Naive thymus-derived CD8-positive, alpha-beta T cell (primary cell): ENCODE measurements around the gene MRPL19. TPM values are rescaled to one million over a fixed set of nuclear protein-coding genes. Genes with fewer than 3 reads are reported as not detected.
A peak's percentile ranks its signal among the peaks of the same experiment; 100 is the strongest.
"Not testable (repeated sequence)": the region's sequence is repeated elsewhere in the genome, so short reads cannot be mapped to it uniquely, and the experiment has no call there.

Source experiments
- ATAC-seq, 2 donors: fragments of 150-1000 bp; cut with Tn5 transposase in 1 of 2; sonication (Bioruptor Pico), chemical (Tn5 transposase) in 1 of 2; 1 replicate in 1 of 2; 2 replicates in 1 of 2; pipeline ENCODE4 v1.10.0; 2021; ENCODE audit warnings: mild to moderate bottlenecking in 2 of 2, moderate library complexity in 2 of 2
- POLR2A ChIA-PET: fragments of 350-600 bp; sonication (Branson Sonifier 250); formaldehyde crosslinking; loops from one replicate; lab custom pipeline; 2021; ENCODE audit warnings: antibody characterized with exemption; lab: Charles Lee
- DNase-seq, 10 donors: peaks; one replicate each; pipeline versions ENCODE4 v3.0.0 to v3.0.0-alpha.2; 2020 to 2022
- H3K27ac Mint-ChIP-seq, 10 donors: one replicate each; pipeline ENCODE4 v1.8.0; 2020 to 2022; ENCODE audit warnings: mild to moderate bottlenecking in 10 of 10, mixed read lengths in 10 of 10, moderate library complexity in 4 of 10, inconsistent platforms in 1 of 10
- H3K27me3 Mint-ChIP-seq, 5 donors: one replicate each; pipeline ENCODE4 v1.8.0; 2021 to 2022; ENCODE audit warnings: mixed read lengths in 5 of 5
- H3K36me3 Mint-ChIP-seq, 3 donors: one replicate each; pipeline ENCODE4 v1.8.0; 2020 to 2022; ENCODE audit warnings: mixed read lengths in 3 of 3, mild to moderate bottlenecking in 2 of 3, inconsistent platforms in 1 of 3
- H3K4me1 Mint-ChIP-seq, 4 donors: one replicate each; pipeline ENCODE4 v1.8.0; 2021 to 2022; ENCODE audit warnings: mixed read lengths in 4 of 4
- H3K4me3 Mint-ChIP-seq, 10 donors: one replicate each; pipeline ENCODE4 v1.8.0; 2020 to 2022; ENCODE audit warnings: mild to moderate bottlenecking in 10 of 10, mixed read lengths in 10 of 10, moderate library complexity in 6 of 10, inconsistent platforms in 1 of 10
- H3K9me3 Mint-ChIP-seq, 9 donors: one replicate each; pipeline ENCODE4 v1.8.0; 2020 to 2022; ENCODE audit warnings: mixed read lengths in 9 of 9, mild to moderate bottlenecking in 3 of 9, inconsistent platforms in 1 of 9, moderate library complexity in 1 of 9
- polyA plus RNA-seq, 3 donors: library from polyadenylated mRNA; unstranded; fragments of 300-500 nt; fragmentation: Illumina TruSeq; gene quantifications; one replicate each; pipeline ENCODE4 v1.2.3, GENCODE V29; 2021
- total RNA-seq, 8 experiments: library from RNA in 2 of 8; stranded (reverse) in 2 of 8; gene quantifications; one replicate each; pipeline ENCODE4 v1.2.3 and lab custom pipeline; 2021 to 2026

Gene MRPL19
- total and polyA plus RNA-seq, 5 experiments from 2014 or later = 29.8 to 40.8 (median 34.5) TPM

GRCh38 chr2:75683430-75683829, 36.8 kb downstream of the MRPL19 start:
- not testable (repeated sequence) for ATAC-seq, H3K9me3 Mint-ChIP-seq, H3K4me3 Mint-ChIP-seq, H3K27me3 Mint-ChIP-seq, DNase-seq
- POLR2A ChIA-PET = interaction anchor here (0.6 kb wide), 1 partner anchor 31 kb away, joined by 3 read pairs; no protein-coding TSS in a partner anchor
- Mint-ChIP-seq H3K36me3 (peaks cover 3 to 75% (median 30%) of the 10 kb centered on the region in 3 donors), H3K27ac (peak overlapping the region in 1 of 10 donors; percentile 33), H3K4me1 (peaks cover 5 to 15% (median 6%) of the 10 kb centered on the region in 4 donors)

GRCh38 chr2:75688196-75688595, 41.6 kb downstream of the MRPL19 start:
- no peak for DNase-seq
- POLR2A ChIA-PET = no interaction called here
- ATAC-seq = no peak
- Mint-ChIP-seq H3K27me3 (no peaks in the 10 kb centered on the region), H3K9me3 (no peaks in the 10 kb centered on the region), H3K4me3 (no peak overlapping the region), H3K4me1 (peaks cover 4 to 8% (median 5%) of the 10 kb centered on the region in 4 donors), H3K27ac (no peak overlapping the region), H3K36me3 (peaks cover 6 to 86% (median 44%) of the 10 kb centered on the region in 3 donors)

- POLR2A ChIA-PET = interaction anchor here (1.3 kb wide), 1 partner anchor 11 kb away, joined by 4 read pairs; no protein-coding TSS in a partner anchor
- H3K27ac Mint-ChIP-seq = no peak overlapping the region
- H3K9me3 Mint-ChIP-seq = no peaks in the 10 kb centered on the region
- ATAC-seq (no peak), DNase-seq (no peak)
- H3K4me3 Mint-ChIP-seq = no peak overlapping the region
- H3K4me1 Mint-ChIP-seq = no peaks in the 10 kb centered on the region
- peaks cover 30 to 76% (median 54%) of the 10 kb centered on the region in 3 donors for H3K36me3 Mint-ChIP-seq
- H3K27me3 Mint-ChIP-seq = no peaks in the 10 kb centered on the region
Measured at GRCh38 chr2:75698918-75699317, 52.3 kb downstream of the MRPL19 start.

GRCh38 chr2:75702593-75702992, 56.0 kb downstream of the MRPL19 start:
- H3K27ac Mint-ChIP-seq = peak overlapping the region in 3 of 10 donors; percentile 41 to 59 (median 42)
- H3K4me1 Mint-ChIP-seq = peaks cover 0 to 16% (median 3%) of the 10 kb centered on the region in 4 donors
- peaks cover 26 to 80% (median 65%) of the 10 kb centered on the region in 3 donors for H3K36me3 Mint-ChIP-seq
- no peak for DNase-seq
- no peak overlapping the region for H3K4me3 Mint-ChIP-seq
- H3K9me3 Mint-ChIP-seq = no peaks in the 10 kb centered on the region
- POLR2A ChIA-PET = no interaction called here
- no peak for ATAC-seq
- no peaks in the 10 kb centered on the region for H3K27me3 Mint-ChIP-seq

- Mint-ChIP-seq H3K27ac (no peak overlapping the region), H3K36me3 (peaks cover 19 to 69% (median 55%) of the 10 kb centered on the region in 3 donors), H3K27me3 (no peaks in the 10 kb centered on the region), H3K9me3 (no peaks in the 10 kb centered on the region), H3K4me1 (peaks cover 5 to 25% (median 11%) of the 10 kb centered on the region in 4 donors), H3K4me3 (no peak overlapping the region)
- ATAC-seq (no peak), DNase-seq (no peak)
- POLR2A ChIA-PET = no interaction called here
Measured at GRCh38 chr2:75703589-75704287, 57.2 kb downstream of the MRPL19 start.

GRCh38 chr2:75705921-75706320, 59.3 kb downstream of the MRPL19 start:
- DNase-seq (no peak), ATAC-seq (no peak)
- H3K4me1 Mint-ChIP-seq = peaks cover 12 to 33% (median 24%) of the 10 kb centered on the region in 4 donors
- H3K9me3 Mint-ChIP-seq = no peaks in the 10 kb centered on the region
- H3K4me3 Mint-ChIP-seq = no peak overlapping the region
- H3K36me3 Mint-ChIP-seq = peaks cover 16 to 52% (median 40%) of the 10 kb centered on the region in 3 donors
- POLR2A ChIA-PET = no interaction called here
- H3K27ac Mint-ChIP-seq = peak overlapping the region in 1 of 10 donors; percentile 2
- no peaks in the 10 kb centered on the region for H3K27me3 Mint-ChIP-seq

- ATAC-seq (no peak), DNase-seq (no peak)
- H3K4me1 Mint-ChIP-seq = peaks cover 13 to 38% (median 32%) of the 10 kb centered on the region in 4 donors
- H3K27me3 Mint-ChIP-seq = no peaks in the 10 kb centered on the region
- H3K9me3 Mint-ChIP-seq = no peaks in the 10 kb centered on the region
- H3K4me3 Mint-ChIP-seq = peak overlapping the region in 8 of 10 donors; percentile 15 to 66 (median 42)
- H3K36me3 Mint-ChIP-seq = peaks cover 4 to 32% (median 30%) of the 10 kb centered on the region in 3 donors
- POLR2A ChIA-PET = no interaction called here
- H3K27ac Mint-ChIP-seq = no peak overlapping the region
Measured at GRCh38 chr2:75707901-75708300, 61.3 kb downstream of the MRPL19 start.

GRCh38 chr2:75709297-75709696, 62.7 kb downstream of the MRPL19 start:
- H3K4me1 Mint-ChIP-seq = peaks cover 12 to 35% (median 32%) of the 10 kb centered on the region in 4 donors
- POLR2A ChIA-PET = interaction anchor here (1.1 to 2.6 kb wide), 3 partner anchors 11 to 292 kb away, joined by 3 to 13 read pairs (median 4); partner anchors contain the start of gene MRPL19

GRCh38 chr2:75710220-75710576, 63.6 kb downstream of the MRPL19 start:
- no peak for DNase-seq
- peaks cover 10 to 34% (median 32%) of the 10 kb centered on the region in 4 donors for H3K4me1 Mint-ChIP-seq
- H3K9me3 Mint-ChIP-seq = no peaks in the 10 kb centered on the region
- peaks cover 4 to 11% (median 10%) of the 10 kb centered on the region in 3 donors for H3K36me3 Mint-ChIP-seq
- ATAC-seq = no peak
- H3K27me3 Mint-ChIP-seq = peaks cover 0 to under 1% (median 0%) of the 10 kb centered on the region in 5 donors
- peak overlapping the region; percentile 88 to 98 (median 94) for H3K4me3 Mint-ChIP-seq
- POLR2A ChIA-PET = interaction anchor here (1.1 to 2.6 kb wide), 4 partner anchors 12 to 293 kb away, joined by 3 to 13 read pairs (median 4); partner anchors contain the start of gene MRPL19
- peak overlapping the region; percentile 93 to 99 (median 97) for H3K27ac Mint-ChIP-seq

More at GRCh38 chr2:75709297-75709696, 62.7 kb downstream of the MRPL19 start:
- no peak for ATAC-seq
- Mint-ChIP-seq H3K4me3 (peak overlapping the region; percentile 51 to 94 (median 76)), H3K36me3 (peaks cover 4 to 19% (median 19%) of the 10 kb centered on the region in 3 donors), H3K9me3 (no peaks in the 10 kb centered on the region), H3K27ac (peak overlapping the region; percentile 0 to 93 (median 54)), H3K27me3 (no peaks in the 10 kb centered on the region)
- DNase-seq = peak in 1 of 10 donors; percentile 2

GRCh38 chr2:75710577-75711253, 64.1 kb downstream of the MRPL19 start, which contains the start of gene GCFC2:
GCFC2 (minus strand) TSS chr2:75710915; CDS start chr2:75710855, 60 bp downstream.
- no peaks in the 10 kb centered on the region for H3K9me3 Mint-ChIP-seq
- peaks cover 0 to 2% (median 0%) of the 10 kb centered on the region in 5 donors for H3K27me3 Mint-ChIP-seq
- peaks cover 4 to 9% (median 5%) of the 10 kb centered on the region in 3 donors for H3K36me3 Mint-ChIP-seq
- peak within 1 kb of the TSS; percentile 93 to 99 (median 98) for H3K27ac Mint-ChIP-seq
- ATAC-seq (peak; percentile 91), DNase-seq (peak; percentile 71 to 87 (median 79))
- H3K4me1 Mint-ChIP-seq = peaks cover 10 to 33% (median 32%) of the 10 kb centered on the region in 4 donors
- H3K4me3 Mint-ChIP-seq = peak within 1 kb of the TSS; percentile 88 to 98 (median 94)
- POLR2A ChIA-PET = interaction anchor here (0.8 to 2.6 kb wide), 3 partner anchors 61 to 1974 kb away, joined by 3 to 13 read pairs (median 5); partner anchors contain the start of genes MRPL19 and TPRKB

GRCh38 chr2:75711590-75711989, 65.0 kb downstream of the MRPL19 start:
- not testable (repeated sequence) for H3K36me3 Mint-ChIP-seq, H3K27me3 Mint-ChIP-seq, H3K9me3 Mint-ChIP-seq, ATAC-seq, DNase-seq
- H3K4me1 Mint-ChIP-seq = peaks cover 10 to 33% (median 30%) of the 10 kb centered on the region in 4 donors
- H3K27ac Mint-ChIP-seq = peak overlapping the region; percentile 22 to 99 (median 97)
- peak overlapping the region; percentile 88 to 98 (median 94) for H3K4me3 Mint-ChIP-seq
- POLR2A ChIA-PET = interaction anchor here (1.8 to 2.6 kb wide), 2 partner anchors 62 to 65 kb away, joined by 5 to 13 read pairs; partner anchors contain the start of gene MRPL19

- Mint-ChIP-seq H3K27ac (no peak overlapping the region), H3K4me3 (no peak overlapping the region), H3K9me3 (peaks cover 0 to 9% (median 0%) of the 10 kb centered on the region in 9 donors), H3K27me3 (peaks cover 0 to 4% (median 2%) of the 10 kb centered on the region in 5 donors), H3K4me1 (peaks cover 0 to 6% (median under 1%) of the 10 kb centered on the region in 4 donors), H3K36me3 (peaks cover 0 to 6% (median 0%) of the 10 kb centered on the region in 3 donors)
- no peak for DNase-seq
- ATAC-seq = no peak
- POLR2A ChIA-PET = no interaction called here
Measured at GRCh38 chr2:75716406-75716805, 69.8 kb downstream of the MRPL19 start.
